SU-DHL-6 (cell line): ENCODE measurements around the gene FAT1.

Source experiments
- CTCF ChIP-seq: fragments of 200-600 bp; sonication (generic); IDR thresholded peaks from one replicate; pipeline ENCODE4 v1.5.1; 2017; ENCODE audit warnings: antibody characterized with exemption, mild to moderate bottlenecking, low read length, moderate library complexity; ENCODE audit not compliant: insufficient read depth, poor library complexity, severe bottlenecking
- EZH2phosphoT487 ChIP-seq: fragments of 200-600 bp; sonication (generic), shearing (Covaris generic); conservative IDR thresholded peaks from 2 replicates; pipeline ENCODE4 v1.6.1; 2018; ENCODE audit warnings: mild to moderate bottlenecking, antibody characterized with exemption, low read length, moderate library complexity, mixed read lengths

DNA sequence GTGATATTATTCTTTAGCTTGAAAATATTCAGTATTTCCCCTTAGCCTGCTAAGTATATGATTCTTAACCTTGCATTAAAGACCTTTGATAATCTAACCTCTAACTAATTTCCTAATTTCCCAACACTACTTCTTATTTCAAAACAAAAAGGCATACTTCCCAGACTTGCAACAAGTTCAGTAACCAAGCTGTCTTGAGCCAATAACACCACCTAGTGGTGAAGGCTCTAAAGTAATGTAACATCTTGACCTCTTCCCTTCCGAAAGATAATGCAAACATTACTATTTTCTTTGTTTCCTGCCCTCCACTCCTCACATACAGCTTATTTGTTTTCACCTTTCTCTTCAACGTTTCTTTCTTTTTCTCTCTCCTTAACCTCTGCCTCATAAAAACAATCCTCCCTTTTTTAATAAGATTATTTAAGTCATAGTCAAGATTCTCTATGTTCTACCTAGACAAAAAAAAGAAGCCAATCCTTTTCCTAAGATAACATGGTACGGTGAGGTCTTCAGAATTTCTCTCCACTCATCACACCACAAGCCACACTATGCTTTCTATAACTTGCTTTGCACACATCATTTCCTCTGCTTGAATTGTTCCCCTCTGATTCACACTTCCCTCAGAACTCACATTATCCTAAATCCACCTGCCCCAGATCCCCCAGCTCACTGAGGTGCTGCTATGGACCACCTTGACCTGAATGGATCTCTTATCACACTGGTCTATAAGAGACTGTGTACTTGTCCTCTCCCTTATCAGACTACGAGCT lies 3.5 kb downstream of the FAT1 start:
- TF ChIP-seq CTCF = no peak
- no peak for TF ChIP-seq EZH2phosphoT487
